Measurements from ENCODE around the gene CCDC190. TPM values are rescaled to one million over a fixed set of nuclear protein-coding genes. Genes with fewer than 3 reads are reported as not detected.

Gene CCDC190
- polyA plus RNA-seq, 1 donor (not counting 4 experiments of a cell fraction or from before 2014, with no cell fraction given) = 0.07 TPM

- Histone ChIP-seq H3K4me1 (ENCODE audit: control insufficient read depth, extremely low read depth, insufficient read depth, low read length) (peaks cover 11% of the 10 kb centered on the region), H4K20me1 (ENCODE audit: control insufficient read depth, extremely low read depth, insufficient read depth, low read length) (no peaks in the 10 kb centered on the region), H3K9me1 (ENCODE audit: control insufficient read depth, extremely low read depth, insufficient read depth, low read length) (no peaks in the 10 kb centered on the region), H3K9ac (ENCODE audit: control insufficient read depth, extremely low read depth, insufficient read depth, low read length) (no peak overlapping the region), H3K36me3 (ENCODE audit: control insufficient read depth in 2 of 2, extremely low read depth in 1 of 2, insufficient read depth in 2 of 2, low read length in 2 of 2) (no peaks in the 10 kb centered on the region), H3K79me2 (ENCODE audit: control insufficient read depth, insufficient read depth, low read length) (no peaks in the 10 kb centered on the region), H3K4me2 (ENCODE audit: control insufficient read depth, extremely low read depth, insufficient read depth, low read depth, low read length) (no peak overlapping the region), H3K27ac (ENCODE audit: control insufficient read depth, insufficient read depth, low read length) (no peak overlapping the region), H3K4me3 (ENCODE audit: control insufficient read depth in 2 of 3, extremely low read depth in 1 of 3, insufficient read depth in 2 of 3, low read depth in 1 of 3, low read length in 3 of 3) (no peak overlapping the region), H2AFZ (ENCODE audit: control insufficient read depth, low read length) (no peak overlapping the region), H3K9me3 (ENCODE audit: control insufficient read depth, low read depth, low read length) (no peaks in the 10 kb centered on the region), H3K27me3 (ENCODE audit: control insufficient read depth, extremely low read depth, insufficient read depth, low read length) (no peaks in the 10 kb centered on the region)
- DNase-seq (ENCODE audit: low read depth, low spot score) (no peak), FAIRE-seq (no peak)
- dilution Hi-C loops (cut with MboI; ENCODE audit: extremely low pct_ligation_motif_present, low sequenced_read_pairs) = no loop called here
- TF ChIP-seq CTCF (optimal IDR thresholded peaks at IDR 0.05 in 1 of 3, IDR thresholded peaks at IDR 0.05 in 1 of 3, conservative IDR thresholded peaks at IDR 0.05 in 1 of 3; ENCODE audit: extremely low read depth in 1 of 3, insufficient read depth in 2 of 3, low read length in 3 of 3) (no peak), EZH2 (IDR thresholded peaks at IDR 0.05; ENCODE audit: low read length) (no peak)
These were observed 9.6 kb downstream of the CCDC190 start for GRCh38 chr1:162851341-162851740.

DNA sequence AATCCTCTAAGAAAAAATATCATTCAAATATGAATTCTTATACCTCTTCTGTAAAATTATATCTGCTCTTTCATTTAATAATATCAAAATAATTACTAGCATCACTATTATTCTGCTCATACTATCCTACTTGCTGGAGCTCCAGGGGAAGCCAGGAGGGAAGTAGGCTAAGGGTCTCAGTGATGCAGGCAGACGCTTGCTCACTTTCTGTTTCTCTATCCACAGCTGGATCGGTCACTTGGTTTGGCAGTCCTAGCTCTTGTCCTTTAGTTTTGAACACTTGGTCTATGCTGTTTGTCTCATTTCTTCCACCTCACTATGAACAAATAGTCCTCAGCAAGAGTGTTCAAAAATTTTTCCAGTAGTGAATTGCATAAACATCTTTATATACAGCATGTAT lies 11.3 kb downstream of the CCDC190 start:
- no peak overlapping the region for H2AFZ ChIP-seq (ENCODE audit: control insufficient read depth, low read length)
- no peaks in the 10 kb centered on the region for H3K9me1 ChIP-seq (ENCODE audit: control insufficient read depth, extremely low read depth, insufficient read depth, low read length)
- H3K4me2 ChIP-seq (ENCODE audit: control insufficient read depth, extremely low read depth, insufficient read depth, low read depth, low read length) = no peak overlapping the region
- no peaks in the 10 kb centered on the region for H3K9me3 ChIP-seq (ENCODE audit: control insufficient read depth, low read depth, low read length)
- no peak for DNase-seq (ENCODE audit: low read depth, low spot score)
- H3K27me3 ChIP-seq (ENCODE audit: control insufficient read depth, extremely low read depth, insufficient read depth, low read length) = no peaks in the 10 kb centered on the region
- H3K36me3 ChIP-seq (ENCODE audit: control insufficient read depth in 2 of 2, extremely low read depth in 1 of 2, insufficient read depth in 2 of 2, low read length in 2 of 2) = no peaks in the 10 kb centered on the region
- H3K4me3 ChIP-seq (ENCODE audit: control insufficient read depth in 2 of 3, extremely low read depth in 1 of 3, insufficient read depth in 2 of 3, low read depth in 1 of 3, low read length in 3 of 3) = no peak overlapping the region
- no peaks in the 10 kb centered on the region for H3K4me1 ChIP-seq (ENCODE audit: control insufficient read depth, extremely low read depth, insufficient read depth, low read length)
- no peak for TF ChIP-seq CTCF (optimal IDR thresholded peaks at IDR 0.05 in 1 of 3, IDR thresholded peaks at IDR 0.05 in 1 of 3, conservative IDR thresholded peaks at IDR 0.05 in 1 of 3; ENCODE audit: extremely low read depth in 1 of 3, insufficient read depth in 2 of 3, low read length in 3 of 3)
- TF ChIP-seq EZH2 (IDR thresholded peaks at IDR 0.05; ENCODE audit: low read length) = no peak
- H3K79me2 ChIP-seq (ENCODE audit: control insufficient read depth, insufficient read depth, low read length) = no peaks in the 10 kb centered on the region
- no peak overlapping the region for H3K9ac ChIP-seq (ENCODE audit: control insufficient read depth, extremely low read depth, insufficient read depth, low read length)
- H4K20me1 ChIP-seq (ENCODE audit: control insufficient read depth, extremely low read depth, insufficient read depth, low read length) = no peaks in the 10 kb centered on the region
- dilution Hi-C loops (cut with MboI; ENCODE audit: extremely low pct_ligation_motif_present, low sequenced_read_pairs) = no loop called here
- no peak for FAIRE-seq
- H3K27ac ChIP-seq (ENCODE audit: control insufficient read depth, insufficient read depth, low read length) = no peak overlapping the region
